Left ventricle myocardium superior (tissue), 1 donor: ENCODE data around the gene MNS1. TPM values are rescaled to one million over a fixed set of nuclear protein-coding genes. Genes with fewer than 3 reads are reported as not detected.
"Not testable (repeated sequence)": the region's sequence is repeated elsewhere in the genome, so short reads cannot be mapped to it uniquely, and the experiment has no call there.

Experiments used
- ATAC-seq: fragments of 200-7000 bp; cut with Tn5 transposase; one replicate; pipeline ENCODE4 v1.9.1; 2020; ENCODE audit warnings: mild to moderate bottlenecking, moderate library complexity
- DNase-seq: peaks from one replicate; pipeline ENCODE4 v3.0.0-alpha.2; 2020
- intact Hi-C: fragments of 100-400 bp; cut with micrococcal nuclease; formaldehyde crosslinking; loops from one replicate; pipeline ENCODE4 v1.11.0; 2022
- total RNA-seq: library from RNA; stranded (reverse); fragmentation: NEBNext Ultra II Directional; extraction: Animal tissue kit (Norgen Biotek cat#: 25700); gene quantifications from one replicate; pipeline ENCODE4 v1.2.1, GENCODE V29; 2021
- donor health status: DM: no; HTN: yes; CAD: no; lungs with severe emphysema.

The MNS1 gene
- total RNA-seq, 1 donor from 2014 or later = 1.0 TPM

DNA sequence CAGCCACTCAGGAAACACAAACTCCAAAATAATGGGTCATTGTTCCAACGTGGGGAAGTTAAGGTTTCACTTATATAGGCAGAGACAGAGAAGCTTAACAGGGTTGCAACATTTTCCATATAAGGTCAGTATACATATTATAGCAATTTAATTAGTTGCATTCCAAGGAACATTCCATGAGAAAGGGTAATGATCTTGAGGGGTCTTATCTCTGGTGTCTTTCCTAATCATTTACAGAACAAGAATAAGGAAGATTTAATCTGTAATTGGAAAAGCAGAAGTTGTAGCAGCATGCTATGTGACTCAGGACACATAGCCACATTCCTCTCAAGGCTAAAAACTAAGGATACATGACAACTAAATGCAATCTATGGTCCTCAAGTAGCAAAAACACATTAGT is 4.9 kb downstream of the MNS1 start:
- ATAC-seq (no peak), DNase-seq (no peak)
- intact Hi-C loops = no loop called here

DNA sequence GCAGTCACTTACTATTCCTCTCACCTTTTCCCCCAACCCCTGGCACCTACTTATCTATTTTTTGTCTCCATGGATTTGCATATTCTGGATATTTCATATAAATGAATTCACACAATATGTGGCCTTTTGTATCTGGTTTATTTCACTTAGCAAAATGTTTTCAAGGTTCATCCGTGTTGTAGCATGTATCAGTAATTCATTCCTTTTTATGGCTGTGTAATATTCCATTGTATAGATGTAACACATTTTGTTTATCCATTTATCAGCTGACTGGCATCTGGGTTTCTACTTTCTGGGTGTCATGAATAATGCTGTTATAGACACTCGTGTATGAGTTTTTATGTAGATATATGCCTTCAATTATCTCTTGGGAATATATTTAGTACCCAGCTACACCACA is 5.8 kb downstream of the MNS1 start:
- no peak for ATAC-seq
- intact Hi-C loops = no loop called here
- DNase-seq = no peak

DNA sequence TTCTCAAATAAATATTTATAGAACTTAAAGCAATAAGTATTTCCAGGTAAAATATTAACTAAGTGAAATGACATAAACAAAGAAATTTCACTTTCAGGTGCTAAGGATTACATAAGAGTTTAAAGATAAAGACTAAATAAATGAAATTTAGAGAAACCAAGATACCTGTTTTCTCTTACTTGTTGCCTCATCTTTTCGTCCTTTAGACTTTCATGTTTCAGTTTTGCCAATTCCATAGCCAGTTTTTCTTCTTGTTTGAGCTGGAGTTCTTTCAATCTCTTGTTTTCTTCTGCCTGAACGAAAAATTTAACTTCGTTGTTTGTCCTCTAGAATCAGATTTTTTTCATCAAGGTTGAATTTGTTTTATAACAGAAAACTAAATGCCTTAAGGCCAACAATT is 8.7 kb downstream of the MNS1 start:
- DNase-seq (no peak), ATAC-seq (no peak)
- intact Hi-C loops = no loop called here

DNA sequence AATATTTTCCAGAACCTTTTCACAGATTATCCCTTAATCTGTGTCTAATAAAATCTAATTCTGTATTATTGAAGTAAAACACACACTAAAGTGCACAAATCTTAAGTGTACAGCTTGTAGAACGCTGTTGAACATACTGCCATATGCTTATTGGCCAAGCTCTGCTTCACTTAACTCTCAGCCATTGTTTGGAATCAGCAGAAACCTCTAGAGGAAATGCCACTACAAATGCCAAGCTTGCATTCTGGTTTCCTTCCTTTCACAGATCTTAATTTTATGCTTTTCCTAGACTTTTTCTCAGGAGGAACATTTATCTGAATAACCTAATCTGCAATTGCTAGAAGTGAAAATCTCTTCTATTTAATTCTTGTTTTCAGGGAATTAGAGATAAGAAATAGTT is 10.1 kb downstream of the MNS1 start:
- intact Hi-C loops = no loop called here
- no peak for ATAC-seq
- DNase-seq = no peak

GRCh38 chr15:56445746-56446145 is 19.2 kb downstream of the MNS1 start:
- intact Hi-C loops = no loop called here
- no peak for DNase-seq
- ATAC-seq = no peak

DNA sequence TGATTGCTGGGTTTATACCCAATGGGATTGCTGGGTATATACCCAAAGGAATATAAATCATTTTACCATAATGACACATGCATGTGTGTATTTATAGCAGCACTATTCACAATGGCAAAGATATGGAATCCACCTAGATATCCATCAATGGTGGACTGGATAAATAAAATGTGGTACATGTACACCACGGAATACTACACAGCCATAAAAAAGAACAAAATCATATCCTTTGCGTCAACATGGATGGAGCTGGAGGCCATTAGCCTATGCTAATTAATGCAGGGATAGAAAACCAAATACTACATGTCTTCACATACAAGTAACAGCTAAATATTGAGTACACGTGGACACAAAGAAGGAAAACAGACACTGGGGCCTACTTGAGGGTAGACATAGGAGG is 22.6 kb downstream of the MNS1 start:
- ATAC-seq = no peak
- intact Hi-C loops = no loop called here

GRCh38 chr15:56440214-56440770 is 24.6 kb downstream of the MNS1 start:
- intact Hi-C loops = no loop called here
- no peak for ATAC-seq
- DNase-seq = no peak

More for the DNA sequence above, 22.6 kb downstream of the MNS1 start:
- DNase-seq = no peak

DNA sequence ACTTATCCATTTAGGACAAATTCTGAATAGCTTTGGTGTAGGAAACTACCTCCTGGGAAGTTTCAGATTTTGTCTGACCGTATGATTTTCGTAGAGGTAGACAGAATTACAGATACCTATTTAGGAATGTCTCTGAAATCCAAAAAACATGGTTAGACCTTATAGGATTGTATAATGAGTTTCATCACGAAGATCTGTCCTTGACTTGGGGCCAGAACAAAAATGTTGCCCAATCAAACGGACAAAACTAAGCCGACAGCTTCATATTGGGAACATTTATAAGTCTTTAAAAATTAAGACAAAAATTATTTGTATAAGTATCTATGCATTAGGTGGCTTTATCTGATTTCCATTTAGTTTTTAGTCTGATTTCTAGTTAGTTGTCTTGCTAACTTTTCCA is 32.6 kb downstream of the MNS1 start:
- intact Hi-C loops = no loop called here
- DNase-seq (no peak), ATAC-seq (no peak)

- no peak for DNase-seq
- no peak for ATAC-seq
- intact Hi-C loops = no loop called here
Measured at GRCh38 chr15:56428821-56429458, 36.0 kb downstream of the MNS1 start.

DNA sequence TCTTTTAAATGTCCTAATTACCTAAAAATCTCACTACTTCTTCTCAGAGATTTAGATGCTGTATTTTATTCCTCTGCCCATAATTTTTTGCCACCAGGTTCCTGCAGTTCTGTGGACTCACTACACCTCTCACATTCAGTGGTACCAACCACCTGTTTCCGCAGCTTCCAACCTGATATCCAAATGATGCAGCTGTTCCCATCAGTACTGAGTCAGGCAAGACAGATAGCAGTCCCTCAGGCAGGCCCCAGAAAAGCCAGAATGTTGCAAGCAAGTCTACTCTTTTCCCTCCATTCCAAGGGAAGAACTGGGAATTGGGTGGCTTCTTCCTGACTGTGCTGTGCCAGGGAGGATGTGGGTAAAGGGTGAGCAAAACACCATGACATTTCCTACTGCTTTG is 39.0 kb downstream of the MNS1 start:
- DNase-seq = no peak
- no peak for ATAC-seq
- intact Hi-C loops = no loop called here

DNA sequence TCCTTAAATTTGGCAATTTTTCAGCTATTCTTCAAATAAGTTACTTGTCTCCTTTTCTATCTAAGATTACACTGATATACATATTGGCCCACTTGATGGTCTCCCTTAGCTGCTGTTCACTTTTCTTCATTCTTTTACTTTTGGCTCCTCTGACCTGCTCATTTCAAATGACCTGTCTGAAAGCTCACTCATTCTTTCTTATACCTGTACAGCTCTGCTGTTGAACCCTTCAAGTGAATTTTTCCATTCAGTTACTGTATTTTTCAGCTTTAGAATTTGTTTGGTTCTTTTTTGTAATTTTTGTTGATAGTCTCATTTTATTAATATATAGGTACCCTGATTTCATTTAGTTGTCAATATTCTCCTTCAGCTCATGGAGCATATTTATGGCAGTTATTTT is 39.7 kb downstream of the MNS1 start:
- intact Hi-C loops = no loop called here
- no peak for ATAC-seq

GRCh38 chr15:56413114-56413733 is 51.7 kb downstream of the MNS1 start:
- ATAC-seq, DNase-seq, intact Hi-C loops: not testable (repeated sequence)

More for the DNA sequence above, 39.7 kb downstream of the MNS1 start:
- DNase-seq = no peak

GRCh38 chr15:56411122-56411749 is 53.7 kb downstream of the MNS1 start:
- intact Hi-C loops = no loop called here
- no peak for ATAC-seq
- no peak for DNase-seq

- DNase-seq (no peak), ATAC-seq (no peak)
- intact Hi-C loops = no loop called here
Measured at GRCh38 chr15:56410721-56411120, 54.2 kb downstream of the MNS1 start.

DNA sequence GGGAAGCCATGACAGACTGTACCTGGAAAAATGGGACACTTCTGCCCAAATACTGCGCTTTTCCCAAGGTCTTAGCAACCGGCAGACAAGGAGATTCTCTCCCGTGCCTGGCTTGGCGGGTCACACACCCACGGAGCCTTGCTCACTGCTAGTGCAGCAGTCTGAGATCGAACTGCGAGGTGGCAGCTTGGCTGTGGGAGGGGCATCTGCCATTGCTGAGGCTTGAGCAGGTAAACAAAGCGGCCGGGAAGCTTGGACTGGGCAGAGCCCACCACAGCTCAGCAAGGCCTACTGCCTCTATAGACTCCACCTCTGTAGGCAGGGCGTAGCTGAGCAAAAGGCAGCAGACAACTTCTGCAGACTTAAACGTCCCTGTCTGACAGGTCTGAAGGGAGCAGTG is 65.7 kb downstream of the MNS1 start:
- ATAC-seq, intact Hi-C loops, DNase-seq: not testable (repeated sequence)

DNA sequence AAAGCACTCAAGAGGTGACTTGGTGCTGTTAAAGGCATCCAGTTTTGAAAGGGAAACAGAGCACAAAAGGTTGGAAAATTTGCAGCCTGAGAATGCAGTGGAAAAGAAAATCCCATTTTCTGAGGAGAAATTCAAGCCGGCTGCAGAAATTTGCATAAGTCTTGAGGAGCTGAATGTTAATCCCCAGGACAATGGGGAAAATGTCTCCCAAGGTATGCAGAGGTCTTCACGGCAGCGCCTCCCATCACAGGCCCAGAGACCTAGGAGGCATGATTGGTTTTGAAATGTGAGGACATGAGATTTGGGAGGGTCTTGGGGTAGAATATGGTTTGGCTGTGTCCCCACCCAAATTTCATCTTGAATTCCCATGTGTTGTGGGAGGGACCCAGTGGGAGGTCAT is 67.6 kb downstream of the MNS1 start:
- ATAC-seq, intact Hi-C loops, DNase-seq: not testable (repeated sequence)

GRCh38 chr15:56394909-56395308 is 70.0 kb downstream of the MNS1 start:
- ATAC-seq (no peak), DNase-seq (no peak)
- intact Hi-C loops = no loop called here

GRCh38 chr15:56393277-56393676 is 71.7 kb downstream of the MNS1 start:
- DNase-seq (no peak), ATAC-seq (no peak)
- intact Hi-C loops = no loop called here

GRCh38 chr15:56390739-56391267 is 74.1 kb downstream of the MNS1 start:
- ATAC-seq (no peak), DNase-seq (no peak)
- intact Hi-C loops = no loop called here

DNA sequence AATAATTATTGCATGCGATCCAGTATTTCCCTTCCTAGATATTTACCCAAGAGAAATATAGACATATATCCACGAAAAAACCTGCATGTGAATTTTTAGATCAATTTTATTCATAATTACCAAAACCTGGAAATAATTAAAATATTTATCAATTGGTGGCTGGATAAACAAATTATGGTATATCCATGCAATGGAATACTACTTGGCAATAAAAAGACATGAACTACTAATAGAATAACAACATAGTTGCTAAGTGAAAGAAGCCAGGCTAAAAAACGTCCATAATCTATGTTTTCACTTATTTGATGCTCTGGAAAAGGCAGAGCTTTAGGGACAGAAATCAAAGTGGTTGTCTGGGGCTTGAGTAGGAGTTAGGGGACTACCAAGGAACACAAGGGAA is 79.0 kb downstream of the MNS1 start:
- ATAC-seq (no peak), DNase-seq (no peak)
- intact Hi-C loops = no loop called here
